Ovary (tissue), 3 donors: ENCODE measurements around the gene CAPZB.

ENCODE experiments used
- EP300 ChIP-seq: sonication (generic); formaldehyde crosslinking; IDR thresholded peaks from one replicate; pipeline ENCODE4 v1.6.1; 2017; ENCODE audit warnings: antibody characterized with exemption
- TF ChIP-seq, protein P1 (sequence below), 3 donors: fragments of 450-650 bp in 2 of 3; fragments of 200-600 bp in 1 of 3; IDR thresholded peaks; one replicate each; pipeline versions ENCODE4 v1.5.1 to v1.8.0; 2016 to 2022; ENCODE audit warnings: antibody characterized with exemption in 3 of 3, mild to moderate bottlenecking in 1 of 3
- donor health status: DM: no; HTN: no; CAD: no.

DNA sequence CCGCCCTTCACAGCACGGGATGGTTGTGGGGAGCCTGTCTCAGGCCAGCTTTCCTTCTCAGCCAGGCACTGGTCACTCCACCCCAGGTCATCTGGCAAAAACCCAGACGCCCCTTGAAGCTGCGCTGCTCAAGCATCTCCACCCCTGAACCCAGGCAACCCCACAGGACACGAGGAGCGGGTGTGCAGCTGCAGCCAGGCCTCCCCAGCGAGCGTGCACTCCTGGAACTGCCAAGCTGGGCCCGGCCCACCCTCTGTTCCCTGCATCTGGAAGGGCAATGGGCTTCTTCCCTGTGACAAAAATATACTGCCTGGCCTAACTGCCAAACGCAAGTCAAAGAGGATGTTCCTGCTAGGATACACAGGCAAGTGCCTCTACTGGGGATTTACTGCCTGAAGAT, 133.5 kb downstream of the CAPZB start:
- TF ChIP-seq, protein P1, sequence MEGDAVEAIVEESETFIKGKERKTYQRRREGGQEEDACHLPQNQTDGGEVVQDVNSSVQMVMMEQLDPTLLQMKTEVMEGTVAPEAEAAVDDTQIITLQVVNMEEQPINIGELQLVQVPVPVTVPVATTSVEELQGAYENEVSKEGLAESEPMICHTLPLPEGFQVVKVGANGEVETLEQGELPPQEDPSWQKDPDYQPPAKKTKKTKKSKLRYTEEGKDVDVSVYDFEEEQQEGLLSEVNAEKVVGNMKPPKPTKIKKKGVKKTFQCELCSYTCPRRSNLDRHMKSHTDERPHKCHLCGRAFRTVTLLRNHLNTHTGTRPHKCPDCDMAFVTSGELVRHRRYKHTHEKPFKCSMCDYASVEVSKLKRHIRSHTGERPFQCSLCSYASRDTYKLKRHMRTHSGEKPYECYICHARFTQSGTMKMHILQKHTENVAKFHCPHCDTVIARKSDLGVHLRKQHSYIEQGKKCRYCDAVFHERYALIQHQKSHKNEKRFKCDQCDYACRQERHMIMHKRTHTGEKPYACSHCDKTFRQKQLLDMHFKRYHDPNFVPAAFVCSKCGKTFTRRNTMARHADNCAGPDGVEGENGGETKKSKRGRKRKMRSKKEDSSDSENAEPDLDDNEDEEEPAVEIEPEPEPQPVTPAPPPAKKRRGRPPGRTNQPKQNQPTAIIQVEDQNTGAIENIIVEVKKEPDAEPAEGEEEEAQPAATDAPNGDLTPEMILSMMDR (IDR thresholded peaks at IDR 0.05) = no peak
- TF ChIP-seq EP300 = no peak
